NCI-H2107 treated with DMSO at 0.1 percent for 48 hours (cell line): ENCODE data around the gene DLGAP4.

Experiments
- DNase-seq: peaks from one replicate; lab custom pipeline; 2025; ENCODE audit not compliant: unreplicated experiment; lab: John Stamatoyannopoulos, UW

The DLGAP4 gene

DNA sequence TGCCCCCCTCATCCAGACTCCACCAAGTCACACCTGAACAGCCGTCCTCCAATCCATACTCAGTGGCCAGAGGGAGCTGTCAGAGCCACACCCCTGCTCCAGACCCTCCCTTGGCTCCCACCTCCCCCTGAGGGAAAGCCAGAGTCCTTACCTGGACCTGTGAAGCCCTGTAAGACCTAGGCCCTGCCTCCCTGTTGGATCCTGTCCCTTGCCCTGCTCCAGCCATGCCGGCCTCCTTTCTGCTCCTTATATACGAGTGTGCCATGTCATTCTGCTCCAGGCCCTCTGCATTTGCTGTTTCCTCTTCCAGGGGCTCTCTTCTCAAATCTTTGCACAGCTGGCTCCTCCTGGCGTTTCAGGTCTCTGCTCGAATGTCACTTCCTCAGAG lies 134.9 kb downstream of the DLGAP4 start:
- DNase-seq: no peak

DNA sequence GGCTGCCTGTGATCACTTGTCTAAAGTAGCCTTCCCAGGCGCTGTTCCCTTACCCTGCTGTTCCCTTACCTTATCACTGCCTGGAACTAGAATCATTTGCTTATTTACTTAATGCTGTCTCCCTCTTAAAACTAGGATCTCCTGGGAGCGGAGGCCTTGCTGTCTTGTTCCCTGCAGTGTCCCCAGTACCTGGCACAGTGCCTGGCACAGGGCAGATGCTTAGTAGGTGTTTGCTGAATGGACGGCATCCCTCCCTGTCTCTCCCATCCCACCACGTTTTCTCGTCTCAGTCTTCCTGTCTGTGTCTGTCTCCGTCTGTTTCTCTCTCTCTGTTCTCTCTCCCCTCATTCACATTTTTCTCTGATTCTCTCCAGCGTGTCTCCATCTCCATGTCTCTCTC lies 135.3 kb downstream of the DLGAP4 start:
- no peak for DNase-seq

DNA sequence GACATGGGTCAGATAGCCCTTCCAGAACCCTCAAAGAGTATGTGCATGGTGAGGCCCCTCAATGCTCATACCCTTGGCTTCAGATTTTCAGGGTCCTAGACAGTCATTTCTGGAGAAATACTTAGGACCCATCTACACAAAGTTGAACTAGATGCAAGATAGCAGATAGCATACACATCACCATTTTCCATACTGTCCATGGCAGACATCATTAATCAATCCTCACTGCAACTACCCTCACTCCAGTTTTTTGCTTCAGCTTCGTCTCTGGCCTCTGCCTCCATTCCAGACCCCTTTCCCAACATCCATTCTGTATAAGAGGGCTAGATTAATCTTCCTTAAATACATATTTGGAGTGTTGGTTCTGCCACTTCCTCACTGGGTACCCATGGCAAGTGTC lies 139.7 kb downstream of the DLGAP4 start:
- DNase-seq: no peak

DNA sequence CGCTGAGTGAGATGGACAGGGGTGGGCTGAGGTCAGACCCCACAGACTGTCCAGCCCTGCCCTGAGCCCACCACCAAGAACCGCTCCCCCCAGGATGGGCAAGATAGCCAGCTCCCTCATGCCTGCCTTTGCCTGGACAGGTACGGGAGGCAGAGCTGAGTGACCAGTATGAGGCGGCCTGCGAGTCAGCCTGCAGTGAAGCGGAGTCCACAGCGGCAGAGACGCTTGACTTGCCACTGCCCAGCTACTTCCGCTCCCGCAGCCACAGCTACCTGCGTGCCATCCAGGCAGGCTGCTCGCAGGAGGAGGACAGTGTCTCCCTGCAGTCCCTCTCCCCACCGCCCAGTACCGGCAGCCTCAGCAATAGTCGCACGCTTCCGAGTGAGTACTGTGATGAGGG lies 140.4 kb downstream of the DLGAP4 start:
- DNase-seq: no peak

DNA sequence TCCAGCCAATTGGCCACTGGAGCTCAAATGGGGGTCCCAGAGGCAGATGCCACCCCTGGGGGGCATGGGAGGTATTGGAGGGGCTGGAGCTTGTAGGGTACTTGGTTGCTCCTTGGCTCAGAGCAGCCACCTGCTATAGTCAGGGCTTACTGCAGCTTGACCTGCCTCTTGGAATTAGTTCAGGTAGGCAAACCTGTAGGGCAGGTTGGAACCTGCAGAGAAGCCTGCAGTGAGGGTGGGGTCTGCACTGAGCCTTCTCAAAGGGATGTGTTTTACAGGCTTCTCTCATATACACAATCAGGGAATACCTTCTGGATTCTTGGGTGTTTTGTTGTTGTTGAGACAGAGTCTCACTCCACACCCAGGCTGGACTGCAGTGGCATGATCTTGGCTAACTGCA lies 141.0 kb downstream of the DLGAP4 start:
- DNase-seq: no peak

DNA sequence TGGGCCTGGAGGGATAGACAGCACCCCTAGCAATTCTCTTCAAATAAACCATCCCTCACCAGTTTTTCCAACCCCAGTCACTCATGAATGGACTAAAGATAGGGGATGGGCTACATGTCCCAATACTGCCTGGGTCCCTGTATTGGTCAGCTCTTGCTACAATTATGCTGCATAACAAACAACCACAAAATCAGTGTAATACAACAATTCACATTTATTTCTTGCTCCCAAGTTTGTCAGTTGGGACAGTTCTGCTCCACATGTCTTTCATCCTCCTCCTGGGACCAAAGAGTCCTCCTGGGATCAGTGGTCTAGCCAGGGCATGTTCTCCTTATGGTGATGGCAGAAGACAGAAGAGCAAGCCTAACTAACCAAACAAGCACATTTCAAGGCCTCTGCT lies 143.5 kb downstream of the DLGAP4 start:
- no peak for DNase-seq

DNA sequence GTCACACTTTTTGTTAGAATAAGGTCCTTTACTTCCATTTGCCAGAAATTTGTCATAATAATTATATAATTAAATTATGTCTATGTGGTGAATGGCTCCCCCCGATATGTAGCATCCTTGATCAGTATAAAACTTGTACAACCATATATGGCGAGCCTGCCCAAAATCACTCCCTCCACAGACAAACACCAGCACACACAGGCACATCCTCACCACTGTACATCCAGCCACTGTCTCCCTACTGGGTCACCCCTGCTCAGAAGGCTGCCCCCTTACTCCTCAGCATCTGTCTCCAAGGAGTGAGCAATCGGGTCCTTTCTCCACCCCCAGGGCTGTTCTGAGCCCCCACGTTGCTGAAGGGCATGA lies 148.2 kb downstream of the DLGAP4 start:
- no peak for DNase-seq

DNA sequence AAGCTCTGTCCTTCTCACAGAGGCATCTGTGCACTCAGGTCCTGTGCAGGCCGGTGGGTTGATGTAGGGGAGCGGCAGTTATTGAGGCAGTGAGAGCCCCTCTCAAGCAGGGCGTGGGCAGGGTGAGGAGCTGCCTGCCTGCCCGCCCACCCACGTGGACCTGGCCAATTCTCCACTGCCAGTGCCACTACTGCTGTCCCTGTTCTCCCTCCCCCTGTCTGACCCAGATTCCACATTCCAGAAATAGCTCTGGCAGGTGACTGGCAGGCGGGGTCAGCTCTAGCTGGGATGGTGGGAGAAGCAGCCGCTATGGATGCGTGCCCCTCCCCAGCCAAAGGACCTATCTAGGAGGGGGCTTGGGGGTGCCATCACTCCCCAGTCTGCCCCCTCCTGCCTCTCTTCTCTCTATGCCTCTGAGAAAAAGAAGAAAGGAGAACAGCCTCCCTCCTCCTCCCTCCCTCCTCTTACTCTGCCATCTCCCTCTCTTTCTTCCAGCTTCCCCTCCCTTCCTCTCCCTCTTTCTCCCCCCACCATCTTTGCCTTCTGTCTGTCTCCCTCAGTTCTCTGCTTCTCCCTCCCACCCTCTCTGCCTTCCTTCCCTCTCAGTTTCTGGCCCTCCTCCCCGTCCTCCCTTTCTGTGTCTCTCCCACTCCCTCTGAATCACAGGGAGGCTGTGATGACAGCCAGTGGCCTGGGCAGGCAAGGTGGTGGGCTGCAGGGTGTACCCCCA lies 148.7 kb downstream of the DLGAP4 start:
- no peak for DNase-seq

DNA sequence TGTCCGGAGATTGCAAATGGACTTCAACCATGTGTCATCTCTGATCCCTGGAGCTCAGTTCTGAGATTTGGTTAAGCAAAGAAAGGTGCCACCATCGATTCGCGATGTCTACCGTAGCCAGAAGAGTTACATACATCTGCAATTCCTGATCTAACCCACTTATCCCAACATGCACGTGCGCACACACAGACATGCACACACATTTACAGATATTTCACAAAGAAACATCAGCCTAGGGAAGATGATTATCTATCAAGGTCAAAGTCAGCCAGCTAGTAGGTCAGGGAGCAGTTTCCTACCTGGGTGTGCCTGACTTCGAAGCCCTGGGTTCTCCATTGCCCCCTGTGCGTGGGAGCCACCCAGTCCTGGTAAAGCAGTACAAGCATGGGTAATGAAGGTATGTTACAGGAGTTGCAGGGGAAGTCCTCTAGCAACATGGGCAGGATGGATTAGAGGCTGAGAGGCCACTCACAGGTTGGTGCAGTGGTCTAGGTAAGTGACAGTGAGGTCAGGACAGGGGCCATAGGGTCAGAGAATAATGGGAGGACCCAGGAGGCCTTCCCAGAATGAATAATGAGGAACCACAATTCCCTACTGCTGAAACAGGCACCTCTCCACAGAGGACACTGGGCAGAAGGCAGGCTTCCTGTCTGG lies 150.0 kb downstream of the DLGAP4 start:
- DNase-seq: no peak

DNA sequence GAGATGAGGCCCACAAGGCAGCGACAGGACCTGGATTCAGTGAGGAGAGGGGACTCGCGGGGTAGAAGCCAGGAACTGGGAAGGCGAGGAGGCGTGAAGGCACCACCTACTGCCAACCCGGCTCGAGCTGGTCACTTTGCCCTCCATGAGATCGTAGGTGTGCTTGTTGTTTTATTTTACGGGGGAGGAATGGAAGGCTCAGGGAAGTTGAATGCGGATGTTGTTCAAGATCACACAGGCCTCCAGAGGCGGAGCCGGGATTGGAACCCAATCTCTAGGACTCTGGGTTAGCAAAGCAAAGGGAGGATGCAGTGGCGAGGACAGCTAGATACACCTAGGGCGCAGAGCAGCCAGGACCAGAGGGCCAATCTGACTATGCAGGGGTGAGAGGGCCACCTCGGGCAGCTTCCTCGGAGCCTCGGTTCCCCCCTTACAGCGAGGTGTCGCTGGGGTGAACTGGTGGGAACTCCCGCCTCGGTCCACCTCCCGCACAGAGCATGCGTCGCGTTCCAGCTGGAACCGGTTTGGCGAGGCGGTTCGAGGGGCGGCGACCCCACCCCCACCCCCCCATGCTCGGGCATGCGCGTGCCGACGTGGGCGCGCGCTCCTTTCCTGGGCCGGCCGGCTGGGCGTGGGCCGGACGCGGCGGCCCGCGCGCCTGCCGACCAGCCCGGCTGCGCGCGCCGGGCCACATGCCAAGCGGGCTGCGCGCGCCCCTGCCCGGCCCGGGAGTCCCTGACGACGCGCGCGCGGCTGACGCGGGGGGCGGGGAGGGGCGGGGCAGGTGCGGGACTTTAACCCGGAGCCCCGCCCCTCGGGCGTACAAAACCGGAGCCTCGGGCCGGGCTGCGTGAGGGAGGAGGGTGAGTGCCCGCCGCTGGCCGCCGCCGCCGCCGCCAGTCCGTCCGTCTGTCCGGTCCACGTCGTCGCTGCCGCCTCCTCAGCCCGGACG lies 154.8 kb downstream of the DLGAP4 start:
- DNase-seq: no peak

DNA sequence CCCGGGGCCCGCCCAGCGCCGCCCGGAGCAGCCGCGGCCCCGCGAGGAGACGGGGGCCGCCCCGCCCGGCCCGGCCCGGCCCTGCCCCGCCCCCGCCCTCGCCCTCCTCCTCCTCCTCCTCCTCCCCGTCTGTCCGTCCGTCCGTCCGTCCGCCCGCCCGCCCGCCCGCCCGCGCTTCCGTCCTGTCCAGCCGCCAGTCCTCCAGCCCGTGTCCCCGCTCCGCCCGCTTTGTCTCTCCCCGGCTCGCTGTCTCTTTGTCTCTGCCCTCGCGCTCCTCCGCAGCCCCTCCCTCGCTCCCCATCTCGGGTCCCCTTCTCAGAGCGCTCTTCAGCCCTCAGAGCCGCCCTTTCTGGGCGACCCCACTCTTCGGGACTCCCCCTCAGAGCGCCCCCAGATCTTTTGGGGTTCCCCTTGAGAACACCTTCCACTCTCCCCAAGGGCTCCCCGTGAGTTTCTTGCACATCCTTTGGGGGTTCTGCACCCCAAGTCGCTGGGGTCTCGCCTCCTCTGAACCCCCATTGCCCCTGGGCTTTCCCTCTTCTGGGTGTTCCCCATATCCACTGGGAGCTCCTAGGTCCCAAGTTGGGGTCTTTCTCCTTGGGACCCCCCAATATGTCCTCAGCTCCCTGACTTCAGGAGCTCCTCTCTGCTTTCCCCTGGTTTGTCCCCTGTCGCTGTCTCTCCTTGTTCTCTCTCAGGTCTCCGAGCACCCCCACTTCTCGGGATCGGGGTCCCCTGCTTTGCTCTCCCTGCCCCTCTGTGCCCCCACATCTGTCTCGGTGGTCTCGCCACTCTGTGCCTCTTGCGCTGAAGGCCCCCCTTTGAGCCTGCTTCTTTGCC lies 155.7 kb downstream of the DLGAP4 start:
- no peak for DNase-seq

DNA sequence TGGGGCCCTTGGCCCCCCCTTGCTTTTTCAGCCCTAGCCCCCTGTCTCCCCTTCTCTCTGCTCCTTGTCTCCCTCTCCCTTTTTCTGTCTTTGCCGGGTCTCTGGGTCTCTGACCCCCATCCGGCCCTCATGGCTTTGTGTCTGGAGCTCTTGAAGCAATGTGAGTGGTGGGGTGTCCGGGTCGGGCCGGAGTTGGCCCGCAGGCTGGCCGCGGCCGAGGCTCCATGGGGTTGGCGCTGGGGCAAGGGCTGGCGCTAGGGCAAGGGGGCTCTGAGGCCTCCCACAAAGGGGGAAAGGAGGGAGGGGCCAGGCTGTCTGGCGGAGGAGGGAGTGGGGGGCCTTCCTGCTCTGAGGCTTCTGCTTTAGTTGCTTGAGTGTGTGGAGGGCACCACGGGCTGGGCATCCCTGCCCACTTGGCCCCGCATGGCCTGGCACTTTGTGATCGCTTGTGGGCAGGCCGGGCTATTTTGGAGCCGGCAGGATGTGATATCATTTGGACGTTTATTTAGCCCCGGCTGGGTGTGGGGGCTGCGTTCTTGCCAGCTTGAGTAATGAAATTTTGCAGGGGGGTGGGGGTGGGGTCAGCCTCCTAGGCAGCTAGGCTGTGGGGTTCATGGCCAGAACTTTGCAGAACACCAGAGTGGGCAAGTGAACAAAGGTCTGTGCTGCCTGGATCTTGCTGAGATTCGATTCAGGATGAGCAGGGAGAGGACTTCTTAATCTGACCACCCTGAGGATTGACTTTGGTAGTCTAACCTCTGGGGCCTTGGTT lies 156.5 kb downstream of the DLGAP4 start:
- no peak for DNase-seq

DNA sequence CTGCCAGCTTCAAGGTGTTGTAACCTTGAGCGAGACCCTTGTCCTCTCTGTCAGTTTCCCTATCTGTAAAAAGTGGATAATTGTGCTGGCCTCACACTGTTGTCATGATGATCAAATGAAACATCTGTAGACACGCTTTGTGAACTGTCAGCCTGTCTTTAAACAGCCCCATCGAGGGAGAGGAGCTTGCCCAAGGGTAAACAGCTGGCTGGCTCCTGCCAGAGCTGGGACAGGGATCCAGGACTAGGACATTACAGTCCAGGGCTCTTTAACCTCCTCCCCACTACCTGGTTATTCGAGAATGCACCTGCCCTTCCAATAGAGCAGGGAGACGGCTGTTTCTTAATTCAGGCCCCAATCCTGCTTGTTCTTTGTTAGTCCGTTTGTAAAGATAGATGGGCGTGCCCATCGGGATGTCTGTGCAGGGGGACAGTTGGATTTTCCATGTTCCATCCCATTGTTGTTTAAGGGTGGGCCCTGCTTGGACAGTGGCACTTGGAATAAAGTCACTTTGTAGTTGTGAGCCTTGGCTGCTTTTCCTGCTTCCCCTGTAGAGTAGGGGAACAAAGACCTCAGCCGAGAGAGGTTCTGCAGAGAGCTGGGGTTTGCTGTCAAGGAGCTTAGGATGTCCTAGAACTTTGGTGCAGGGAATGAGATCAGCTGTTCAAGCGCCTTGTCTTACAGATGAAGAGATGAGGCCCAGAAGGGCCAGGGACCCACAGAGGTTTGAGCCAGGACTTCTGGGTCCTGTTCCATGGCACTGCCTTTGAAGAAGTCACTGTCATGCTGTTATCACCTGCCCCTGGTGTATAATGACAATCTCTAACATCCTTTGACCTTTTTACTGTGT lies 157.3 kb downstream of the DLGAP4 start:
- no peak for DNase-seq

DNA sequence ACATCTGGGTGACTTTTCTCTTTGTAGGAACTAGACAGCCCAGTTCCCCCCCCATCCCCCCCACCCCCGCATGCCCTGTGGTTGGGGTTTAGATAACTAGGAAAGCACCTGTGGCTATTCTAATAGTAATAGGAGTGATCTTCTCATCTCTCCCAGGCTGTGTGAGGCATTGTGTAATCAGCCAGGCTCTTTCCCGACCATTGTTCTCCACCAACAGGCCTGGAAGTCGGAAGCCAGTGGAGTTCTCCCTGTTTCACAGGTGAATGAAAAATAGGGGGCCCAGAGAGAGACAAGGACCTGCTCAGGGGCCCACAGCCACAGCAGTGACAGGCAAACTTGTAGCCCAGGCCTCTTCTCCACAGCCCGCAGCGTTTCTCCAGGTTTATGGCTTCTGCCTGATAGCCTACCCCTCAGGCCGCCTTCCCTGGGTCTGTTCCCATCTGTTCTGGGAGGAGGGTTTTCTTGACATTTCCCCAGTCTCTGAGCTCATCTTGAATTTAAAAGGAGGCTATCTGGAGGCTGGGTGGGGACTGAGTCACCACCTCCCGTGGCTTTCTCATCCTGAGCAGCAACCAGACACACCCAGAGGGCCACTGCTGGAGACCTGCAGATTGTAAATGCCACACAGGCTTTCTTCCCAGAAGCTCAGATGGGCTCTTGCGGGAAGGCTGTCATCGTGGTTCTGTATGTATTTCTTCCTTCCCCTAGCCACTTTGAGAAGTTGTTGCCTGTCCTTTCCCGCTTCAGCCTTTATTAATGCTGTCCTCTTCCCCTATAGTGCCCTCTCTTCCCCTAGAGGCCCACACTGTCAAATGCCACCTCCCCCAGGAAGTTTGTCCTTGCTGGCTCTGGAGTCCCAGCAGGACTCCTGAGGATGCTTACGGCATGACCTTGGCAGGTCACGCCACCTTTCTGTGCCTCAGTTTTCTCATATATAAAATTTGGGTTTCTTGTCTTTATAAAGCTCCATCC lies 159.3 kb downstream of the DLGAP4 start:
- peak; percentile 24 for DNase-seq

DNA sequence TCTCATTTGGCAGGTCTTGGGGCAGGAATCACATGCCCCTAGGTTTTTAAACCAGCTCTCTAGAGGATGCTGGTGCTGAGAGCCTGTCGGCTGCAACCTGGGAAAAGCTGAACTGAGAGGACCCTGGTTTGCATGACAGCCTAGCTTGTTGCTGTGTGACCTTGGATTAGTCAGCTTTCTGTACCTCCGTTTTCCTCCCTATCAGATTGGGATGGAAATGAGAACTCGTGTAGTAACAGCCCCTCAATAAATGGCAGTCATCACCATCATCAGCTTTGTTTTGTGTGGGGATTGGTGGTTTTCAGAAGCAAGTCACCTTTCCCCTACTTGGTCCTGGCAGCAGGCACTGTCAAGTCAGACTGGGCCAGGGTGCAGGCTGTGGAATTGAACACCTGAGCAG lies 159.9 kb downstream of the DLGAP4 start:
- no peak for DNase-seq

DNA sequence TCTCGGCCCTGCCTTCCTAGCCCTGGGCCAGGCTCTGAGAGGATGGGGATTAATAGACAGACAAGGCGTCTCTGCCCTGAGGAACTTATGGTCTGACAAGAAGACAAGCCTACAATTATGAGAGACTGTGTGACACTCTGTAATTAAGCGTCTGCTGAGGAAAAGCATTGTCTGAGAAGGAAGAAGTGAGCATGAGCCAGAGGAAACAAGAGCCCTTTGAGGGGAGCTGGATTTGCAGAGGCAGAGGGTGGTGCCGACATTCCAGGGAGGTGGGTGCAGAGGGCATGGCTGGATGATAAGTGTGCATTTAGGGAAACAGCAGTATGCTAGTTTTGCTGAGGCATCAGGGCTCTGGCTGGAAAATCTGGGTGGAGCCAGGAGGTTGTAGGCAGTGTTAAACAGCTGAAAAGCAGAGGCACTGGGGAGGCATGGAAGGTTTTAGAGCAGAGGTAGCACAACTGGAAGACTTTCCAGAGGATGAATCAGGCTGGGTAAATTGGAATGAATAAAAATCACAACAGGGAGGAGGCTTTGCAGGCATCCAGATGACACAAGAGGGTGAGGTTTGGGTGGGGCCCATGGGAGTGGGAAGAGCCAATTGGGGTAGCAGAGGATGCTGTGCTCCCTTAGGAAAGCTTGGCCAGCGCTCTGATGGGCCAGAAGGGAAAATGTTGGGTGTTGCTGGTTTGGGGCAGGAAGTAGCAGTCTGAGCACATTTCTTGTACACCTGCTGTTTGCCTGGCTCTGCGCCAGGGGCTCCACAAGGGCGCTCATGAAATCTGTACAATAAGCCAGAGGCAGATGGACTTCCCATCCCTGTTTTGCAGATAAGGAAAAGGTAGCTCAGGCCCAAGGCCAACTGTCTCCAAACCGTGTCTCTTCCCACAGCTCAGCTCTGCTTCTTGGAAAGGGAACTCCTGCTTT lies 161.2 kb downstream of the DLGAP4 start:
- DNase-seq: no peak
